ENCODE measurements around the gene LTBP1.

DNA sequence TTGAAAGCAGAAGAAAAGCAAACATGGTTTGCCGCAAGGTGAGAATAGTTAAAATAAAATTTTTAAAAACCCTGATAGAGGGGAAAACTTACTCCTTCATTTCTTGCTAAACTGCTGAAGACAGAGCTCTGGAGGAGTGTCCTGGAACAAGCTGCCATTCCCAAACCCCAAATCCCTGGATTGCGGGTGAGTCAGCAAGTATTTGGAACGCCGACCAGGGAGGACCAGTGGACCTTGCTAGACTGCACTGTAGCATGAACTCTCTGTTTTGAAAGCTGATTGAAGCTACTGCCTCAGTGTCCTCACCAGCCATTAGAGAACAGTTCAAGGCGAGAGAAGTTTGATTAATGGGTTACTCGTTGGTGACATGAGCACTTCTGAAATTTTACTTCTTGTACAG lies 430.3 kb downstream of the LTBP1 start:
- TF ChIP-seq, protein P1, sequence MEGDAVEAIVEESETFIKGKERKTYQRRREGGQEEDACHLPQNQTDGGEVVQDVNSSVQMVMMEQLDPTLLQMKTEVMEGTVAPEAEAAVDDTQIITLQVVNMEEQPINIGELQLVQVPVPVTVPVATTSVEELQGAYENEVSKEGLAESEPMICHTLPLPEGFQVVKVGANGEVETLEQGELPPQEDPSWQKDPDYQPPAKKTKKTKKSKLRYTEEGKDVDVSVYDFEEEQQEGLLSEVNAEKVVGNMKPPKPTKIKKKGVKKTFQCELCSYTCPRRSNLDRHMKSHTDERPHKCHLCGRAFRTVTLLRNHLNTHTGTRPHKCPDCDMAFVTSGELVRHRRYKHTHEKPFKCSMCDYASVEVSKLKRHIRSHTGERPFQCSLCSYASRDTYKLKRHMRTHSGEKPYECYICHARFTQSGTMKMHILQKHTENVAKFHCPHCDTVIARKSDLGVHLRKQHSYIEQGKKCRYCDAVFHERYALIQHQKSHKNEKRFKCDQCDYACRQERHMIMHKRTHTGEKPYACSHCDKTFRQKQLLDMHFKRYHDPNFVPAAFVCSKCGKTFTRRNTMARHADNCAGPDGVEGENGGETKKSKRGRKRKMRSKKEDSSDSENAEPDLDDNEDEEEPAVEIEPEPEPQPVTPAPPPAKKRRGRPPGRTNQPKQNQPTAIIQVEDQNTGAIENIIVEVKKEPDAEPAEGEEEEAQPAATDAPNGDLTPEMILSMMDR (IDR thresholded peaks at IDR 0.05; ENCODE audit: low read depth, low read length, poor library complexity, severe bottlenecking): no peak
- no peak for TF ChIP-seq EZH2phosphoT487 (IDR thresholded peaks at IDR 0.05; ENCODE audit: borderline replicate concordance, low read length)

Measured in DOHH2 (cell line).